Loucy (cell line): Measurements from ENCODE around the gene MARF1.

Source experiments
- CTCF ChIP-seq: fragments of 200-600 bp; sonication (generic); conservative IDR thresholded peaks from 2 replicates; pipeline ENCODE4 v1.5.1; 2014; ENCODE audit warnings: mild to moderate bottlenecking, antibody characterized with exemption, low read length
- EZH2phosphoT487 ChIP-seq: fragments of 200-600 bp; IDR thresholded peaks from 2 replicates; pipeline ENCODE4 v1.6.1; 2018; ENCODE audit warnings: antibody characterized with exemption, mild to moderate bottlenecking, moderate library complexity, borderline replicate concordance

DNA sequence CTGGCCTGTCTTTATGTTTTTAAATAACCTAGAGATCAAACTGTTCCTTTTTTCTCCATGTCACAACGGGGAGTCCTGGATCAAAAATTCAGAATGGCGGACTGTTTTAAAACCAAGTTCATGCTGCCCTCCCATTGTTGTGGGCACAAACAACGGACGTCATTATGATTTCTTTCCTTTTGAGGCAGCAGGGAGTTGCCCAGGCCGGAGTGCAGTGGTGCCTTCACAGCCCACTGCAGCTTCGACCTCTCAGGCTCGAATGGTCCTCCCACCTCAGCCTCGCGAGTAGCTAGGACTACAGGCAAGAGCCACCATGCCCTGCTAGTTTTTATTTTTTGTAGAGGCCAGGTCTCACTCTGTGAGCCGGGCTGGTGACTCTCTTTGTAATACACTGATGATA, 33.6 kb upstream of the MARF1 start:
- TF ChIP-seq CTCF: no peak
- no peak for TF ChIP-seq EZH2phosphoT487
